ENCODE data around the gene PTPRD.

Gene PTPRD

GRCh38 chr9:8552732-8553131 is 2060.1 kb downstream of the PTPRD start:
- DNase-seq: peak in 50 of 56 donors; percentile 4 to 91 (median 62)

- no peak for DNase-seq
These were observed 2063.6 kb downstream of the PTPRD start for GRCh38 chr9:8549214-8549613.

- no peak for DNase-seq
These were observed 2069.6 kb downstream of the PTPRD start for GRCh38 chr9:8543219-8543618.

GRCh38 chr9:8542537-8542936 is 2070.3 kb downstream of the PTPRD start:
- DNase-seq: no peak

GRCh38 chr9:8539681-8540197 is 2073.1 kb downstream of the PTPRD start:
- no peak for DNase-seq

GRCh38 chr9:8536845-8537244 is 2076.0 kb downstream of the PTPRD start:
- DNase-seq: no peak

- no peak for DNase-seq
These were observed 2078.0 kb downstream of the PTPRD start for GRCh38 chr9:8534828-8535227.

GRCh38 chr9:8533681-8534080 is 2079.1 kb downstream of the PTPRD start:
- no peak for DNase-seq

- no peak for DNase-seq
These were observed 2080.9 kb downstream of the PTPRD start for GRCh38 chr9:8531826-8532415.

- DNase-seq: no peak
These were observed 2091.7 kb downstream of the PTPRD start for GRCh38 chr9:8521112-8521511.

- no peak for DNase-seq
These were observed 2097.1 kb downstream of the PTPRD start for GRCh38 chr9:8515748-8516147.

GRCh38 chr9:8514760-8515159 is 2098.0 kb downstream of the PTPRD start:
- DNase-seq: no peak

- DNase-seq: no peak
These were observed 2104.0 kb downstream of the PTPRD start for GRCh38 chr9:8508671-8509290.

GRCh38 chr9:8494571-8494970 is 2118.2 kb downstream of the PTPRD start:
- DNase-seq: no peak

- DNase-seq: no peak
These were observed 2120.1 kb downstream of the PTPRD start for GRCh38 chr9:8492679-8493078.

GRCh38 chr9:8492024-8492423 is 2120.8 kb downstream of the PTPRD start:
- DNase-seq: no peak

GRCh38 chr9:8491563-8491962 is 2121.2 kb downstream of the PTPRD start:
- no peak for DNase-seq

- DNase-seq: no peak
These were observed 2123.0 kb downstream of the PTPRD start for GRCh38 chr9:8489835-8490234.

- peak in 7 of 56 donors; percentile 4 to 39 (median 17) for DNase-seq
These were observed 2126.7 kb downstream of the PTPRD start for GRCh38 chr9:8486095-8486494.

- DNase-seq: no peak
These were observed 2128.1 kb downstream of the PTPRD start for GRCh38 chr9:8484597-8485191.

GRCh38 chr9:8477450-8477849 is 2135.4 kb downstream of the PTPRD start:
- DNase-seq: no peak

GRCh38 chr9:8474937-8475336 is 2137.9 kb downstream of the PTPRD start:
- DNase-seq: no peak

Data from nucleus accumbens (tissue), 56 donors.